HEK293 (cell line): ENCODE data around the gene MGA.
A peak's percentile ranks its signal among the peaks of the same experiment; 100 is the strongest.

Experiments used
- CTCF ChIA-PET: fragments of 350-600 bp; formaldehyde crosslinking; extraction: SDS; loops from one replicate; lab custom pipeline; 2021; ENCODE audit warnings: antibody characterized with exemption; lab: Yijun Ruan, JAX
- POLR2A ChIA-PET: fragments of 300-600 bp; formaldehyde crosslinking; extraction: SDS; loops from one replicate; lab custom pipeline; 2020; ENCODE audit warnings: antibody characterized with exemption, inconsistent platforms; lab: Yijun Ruan, JAX
- H3K27ac ChIP-seq: fragments of 200-500 bp; sonication (Bioruptor generic); 2 replicates; pipeline ENCODE4 v1.5.1; 2014; ENCODE audit warnings: low read depth, low read length, control low read depth, inconsistent platforms; ENCODE audit errors: extremely low read depth
- H3K36me3 ChIP-seq, 2 experiments: fragments of 200-500 bp in 1 of 2; sonication (Bioruptor generic) in 1 of 2; 1 replicate in 1 of 2; 2 replicates in 1 of 2; pipeline ENCODE4 v1.5.1; 2014 to 2017; ENCODE audit warnings: inconsistent platforms in 2 of 2, low read length in 2 of 2; ENCODE audit not compliant: control insufficient read depth in 2 of 2, insufficient read depth in 1 of 2
- H3K4me1 ChIP-seq: fragments of 200-500 bp; sonication (Bioruptor generic); 2 replicates; pipeline ENCODE4 v1.5.1; 2014; ENCODE audit warnings: mild to moderate bottlenecking, low read length, inconsistent platforms; ENCODE audit not compliant: control insufficient read depth, insufficient read depth
- H3K4me3 ChIP-seq: 2 replicates; pipeline ENCODE4 v1.5.1; 2011; ENCODE audit warnings: low read depth, mild to moderate bottlenecking, control low read depth, low read length, moderate library complexity
- H3K9me3 ChIP-seq: fragments of 200-500 bp; sonication (Bioruptor generic); 2 replicates; pipeline ENCODE4 v1.5.1; 2014; ENCODE audit warnings: low read depth, low read length, inconsistent platforms; ENCODE audit not compliant: control insufficient read depth, insufficient read depth
- EGR2 ChIP-seq: fragments of 450-650 bp; formaldehyde crosslinking; IDR thresholded peaks from 2 replicates; pipeline ENCODE4 v1.5.1; 2016; ENCODE audit warnings: low read depth, missing biosample characterization, missing genetic modification characterization
- IKZF3 ChIP-seq: fragments of 450-650 bp; IDR thresholded peaks from 2 replicates; pipeline ENCODE4 v1.5.0; 2018; ENCODE audit warnings: missing biosample characterization, mild to moderate bottlenecking, missing genetic modification characterization, moderate library complexity
- INSM2 ChIP-seq: fragments of 450-650 bp; formaldehyde crosslinking; IDR thresholded peaks from 2 replicates; pipeline ENCODE4 v1.5.1; 2016; ENCODE audit warnings: missing biosample characterization, missing genetic modification characterization
- KLF10 ChIP-seq: fragments of 450-650 bp; IDR thresholded peaks from 2 replicates; pipeline ENCODE4 v1.5.1; 2018; ENCODE audit warnings: missing biosample characterization, mild to moderate bottlenecking, missing genetic modification characterization
- KLF17 ChIP-seq: fragments of 450-650 bp; formaldehyde crosslinking; IDR thresholded peaks from 2 replicates; pipeline ENCODE4 v1.5.1; 2016; ENCODE audit warnings: missing biosample characterization, missing genetic modification characterization
- MYNN ChIP-seq: fragments of 450-650 bp; formaldehyde crosslinking; IDR thresholded peaks from 2 replicates; pipeline ENCODE4 v1.5.1; 2016; ENCODE audit warnings: missing biosample characterization, missing genetic modification characterization, borderline replicate concordance
- OSR2 ChIP-seq: fragments of 450-650 bp; formaldehyde crosslinking; IDR thresholded peaks from 2 replicates; pipeline ENCODE4 v1.5.1; 2016; ENCODE audit warnings: missing biosample characterization, missing genetic modification characterization
- PRDM1 ChIP-seq: fragments of 450-650 bp; formaldehyde crosslinking; IDR thresholded peaks from 2 replicates; pipeline ENCODE4; 2016; ENCODE audit warnings: missing biosample characterization, missing genetic modification characterization
- RBAK ChIP-seq: fragments of 450-650 bp; formaldehyde crosslinking; IDR thresholded peaks from 2 replicates; pipeline ENCODE4 v1.5.1; 2016; ENCODE audit warnings: missing biosample characterization, missing genetic modification characterization
- YY2 ChIP-seq: fragments of 450-650 bp; formaldehyde crosslinking; IDR thresholded peaks from 2 replicates; pipeline ENCODE4 v1.5.1; 2016; ENCODE audit warnings: missing biosample characterization, missing genetic modification characterization
- ZNF16 ChIP-seq: fragments of 450-650 bp; formaldehyde crosslinking; IDR thresholded peaks from 2 replicates; pipeline ENCODE4 v1.5.1; 2016; ENCODE audit warnings: low read depth, missing biosample characterization, missing genetic modification characterization
- ZNF174 ChIP-seq: fragments of 450-650 bp; formaldehyde crosslinking; IDR thresholded peaks from 2 replicates; pipeline ENCODE4 v1.5.0; 2017; ENCODE audit warnings: missing biosample characterization, mild to moderate bottlenecking, missing genetic modification characterization
- ZNF184 ChIP-seq: fragments of 450-650 bp; IDR thresholded peaks from 2 replicates; pipeline ENCODE4 v1.5.1; 2018; ENCODE audit warnings: missing biosample characterization, mild to moderate bottlenecking, missing genetic modification characterization
- ZNF221 ChIP-seq: fragments of 450-650 bp; formaldehyde crosslinking; IDR thresholded peaks from 2 replicates; pipeline ENCODE4 v1.5.1; 2017; ENCODE audit warnings: missing biosample characterization, missing genetic modification characterization, borderline replicate concordance
- ZNF223 ChIP-seq: fragments of 450-650 bp; formaldehyde crosslinking; IDR thresholded peaks from 2 replicates; pipeline ENCODE4 v1.5.1; 2016; ENCODE audit warnings: missing biosample characterization, missing genetic modification characterization
- ZNF23 ChIP-seq: fragments of 450-650 bp; formaldehyde crosslinking; IDR thresholded peaks from 2 replicates; pipeline ENCODE4 v1.5.1; 2016; ENCODE audit warnings: missing biosample characterization, missing genetic modification characterization, borderline replicate concordance
- ZNF423 ChIP-seq: fragments of 450-650 bp; formaldehyde crosslinking; IDR thresholded peaks from 2 replicates; pipeline ENCODE4 v1.5.1; 2016; ENCODE audit warnings: missing biosample characterization, missing genetic modification characterization
- ZNF473 ChIP-seq: fragments of 450-650 bp; formaldehyde crosslinking; IDR thresholded peaks from 2 replicates; pipeline ENCODE4 v1.5.1; 2017; ENCODE audit warnings: missing biosample characterization, missing genetic modification characterization
- ZNF544 ChIP-seq: fragments of 450-650 bp; formaldehyde crosslinking; IDR thresholded peaks from 2 replicates; pipeline ENCODE4 v1.5.0; 2017; ENCODE audit warnings: missing biosample characterization, missing genetic modification characterization
- ZNF555 ChIP-seq: fragments of 450-650 bp; formaldehyde crosslinking; conservative IDR thresholded peaks from 2 replicates; pipeline ENCODE4 v1.5.1; 2017; ENCODE audit warnings: missing biosample characterization, mild to moderate bottlenecking, missing genetic modification characterization, inconsistent platforms
- ZNF610 ChIP-seq: fragments of 450-650 bp; formaldehyde crosslinking; IDR thresholded peaks from 2 replicates; pipeline ENCODE4 v1.5.1; 2016; ENCODE audit warnings: missing biosample characterization, missing genetic modification characterization, borderline replicate concordance
- ZNF660 ChIP-seq: fragments of 450-650 bp; IDR thresholded peaks from 2 replicates; pipeline ENCODE4 v1.5.1; 2018; ENCODE audit warnings: missing biosample characterization, mild to moderate bottlenecking, missing genetic modification characterization
- ZNF670 ChIP-seq: fragments of 450-650 bp; formaldehyde crosslinking; IDR thresholded peaks from 2 replicates; pipeline ENCODE4 v1.5.1; 2016; ENCODE audit warnings: missing biosample characterization, missing genetic modification characterization, low read depth
- ZNF768 ChIP-seq: fragments of 450-650 bp; formaldehyde crosslinking; IDR thresholded peaks from 2 replicates; pipeline ENCODE4 v1.5.1; 2018; ENCODE audit warnings: missing biosample characterization, mild to moderate bottlenecking, missing genetic modification characterization
- ZNF776 ChIP-seq: fragments of 450-650 bp; formaldehyde crosslinking; IDR thresholded peaks from 2 replicates; pipeline ENCODE4 v1.5.0; 2017; ENCODE audit warnings: missing biosample characterization, missing genetic modification characterization, borderline replicate concordance
- ZNF791 ChIP-seq: fragments of 450-650 bp; formaldehyde crosslinking; IDR thresholded peaks from 2 replicates; pipeline ENCODE4 v1.5.1; 2016; ENCODE audit warnings: missing biosample characterization, missing genetic modification characterization
- ZNF792 ChIP-seq: fragments of 450-650 bp; formaldehyde crosslinking; IDR thresholded peaks from 2 replicates; pipeline ENCODE4 v1.5.1; 2016; ENCODE audit warnings: missing biosample characterization, missing genetic modification characterization
- ZSCAN23 ChIP-seq: fragments of 450-650 bp; formaldehyde crosslinking; IDR thresholded peaks from 2 replicates; pipeline ENCODE4 v1.5.1; 2016; ENCODE audit warnings: missing biosample characterization, missing genetic modification characterization
- TF ChIP-seq, protein P1 (sequence below): fragments of 450-650 bp; formaldehyde crosslinking; IDR thresholded peaks from 2 replicates; pipeline ENCODE4 v1.5.1; 2016; ENCODE audit warnings: missing biosample characterization, missing genetic modification characterization
- TF ChIP-seq, protein P2 (sequence below): fragments of 450-650 bp; formaldehyde crosslinking; IDR thresholded peaks from 2 replicates; pipeline ENCODE4 v1.5.1; 2016; ENCODE audit warnings: missing biosample characterization, missing genetic modification characterization

The MGA gene

GRCh38 chr15:41621200-41622193 lies 38.7 kb upstream of the MGA start (continued):
- TF ChIP-seq, protein P1, sequence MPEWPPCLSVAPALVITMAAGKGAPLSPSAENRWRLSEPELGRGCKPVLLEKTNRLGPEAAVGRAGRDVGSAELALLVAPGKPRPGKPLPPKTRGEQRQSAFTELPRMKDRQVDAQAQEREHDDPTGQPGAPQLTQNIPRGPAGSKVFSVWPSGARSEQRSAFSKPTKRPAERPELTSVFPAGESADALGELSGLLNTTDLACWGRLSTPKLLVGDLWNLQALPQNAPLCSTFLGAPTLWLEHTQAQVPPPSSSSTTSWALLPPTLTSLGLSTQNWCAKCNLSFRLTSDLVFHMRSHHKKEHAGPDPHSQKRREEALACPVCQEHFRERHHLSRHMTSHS (tag by site-specific recombination), result no peak
- TF ChIP-seq ZNF16 (tag by site-specific recombination), result no peak
- TF ChIP-seq ZNF792 (tag by site-specific recombination), result no peak
- no peak for TF ChIP-seq ZNF768 (tag by site-specific recombination)
- no peak for TF ChIP-seq ZNF174 (tag by site-specific recombination)
- TF ChIP-seq IKZF3 (tag by site-specific recombination), result peak; percentile 63
- no peak for TF ChIP-seq OSR2 (tag by site-specific recombination)
- peak; percentile 100 for TF ChIP-seq ZNF423 (tag by site-specific recombination)
- TF ChIP-seq ZNF610 (tag by site-specific recombination), result peak; percentile 78
- TF ChIP-seq ZNF23 (tag by site-specific recombination), result no peak
- peak; percentile 99 for TF ChIP-seq KLF10
- TF ChIP-seq EGR2 (tag by site-specific recombination), result peak; percentile 87
- TF ChIP-seq ZSCAN23 (tag by site-specific recombination), result peak; percentile 73
- TF ChIP-seq ZNF791 (tag by site-specific recombination), result no peak
- TF ChIP-seq ZNF184 (tag by site-specific recombination), result no peak

GRCh38 chr15:41622901-41623300 lies 37.3 kb upstream of the MGA start:
- H3K36me3 ChIP-seq, result no peaks in the 10 kb centered on the region
- no peak overlapping the region for H3K4me3 ChIP-seq
- H3K9me3 ChIP-seq, result no peaks in the 10 kb centered on the region
- POLR2A ChIA-PET, result no interaction called here
- H3K27ac ChIP-seq, result no peak overlapping the region
- CTCF ChIA-PET, result interaction anchor here (1.1 kb wide), 1 partner anchor 157 kb away, joined by 3 read pairs; no protein-coding TSS in a partner anchor
- no peaks in the 10 kb centered on the region for H3K4me1 ChIP-seq
- TF ChIP-seq ZNF473 (tag by site-specific recombination) (no peak), YY2 (tag by site-specific recombination) (no peak), PRDM1 (no peak), ZNF223 (no peak), ZNF555 (no peak), RBAK (no peak), ZNF221 (tag by site-specific recombination) (no peak), ZNF776 (tag by site-specific recombination) (no peak), INSM2 (no peak), ZNF670 (tag by site-specific recombination) (no peak), ZNF660 (no peak), MYNN (tag by site-specific recombination) (no peak), KLF17 (no peak), ZNF544 (tag by site-specific recombination) (no peak)
- TF ChIP-seq, protein P2, sequence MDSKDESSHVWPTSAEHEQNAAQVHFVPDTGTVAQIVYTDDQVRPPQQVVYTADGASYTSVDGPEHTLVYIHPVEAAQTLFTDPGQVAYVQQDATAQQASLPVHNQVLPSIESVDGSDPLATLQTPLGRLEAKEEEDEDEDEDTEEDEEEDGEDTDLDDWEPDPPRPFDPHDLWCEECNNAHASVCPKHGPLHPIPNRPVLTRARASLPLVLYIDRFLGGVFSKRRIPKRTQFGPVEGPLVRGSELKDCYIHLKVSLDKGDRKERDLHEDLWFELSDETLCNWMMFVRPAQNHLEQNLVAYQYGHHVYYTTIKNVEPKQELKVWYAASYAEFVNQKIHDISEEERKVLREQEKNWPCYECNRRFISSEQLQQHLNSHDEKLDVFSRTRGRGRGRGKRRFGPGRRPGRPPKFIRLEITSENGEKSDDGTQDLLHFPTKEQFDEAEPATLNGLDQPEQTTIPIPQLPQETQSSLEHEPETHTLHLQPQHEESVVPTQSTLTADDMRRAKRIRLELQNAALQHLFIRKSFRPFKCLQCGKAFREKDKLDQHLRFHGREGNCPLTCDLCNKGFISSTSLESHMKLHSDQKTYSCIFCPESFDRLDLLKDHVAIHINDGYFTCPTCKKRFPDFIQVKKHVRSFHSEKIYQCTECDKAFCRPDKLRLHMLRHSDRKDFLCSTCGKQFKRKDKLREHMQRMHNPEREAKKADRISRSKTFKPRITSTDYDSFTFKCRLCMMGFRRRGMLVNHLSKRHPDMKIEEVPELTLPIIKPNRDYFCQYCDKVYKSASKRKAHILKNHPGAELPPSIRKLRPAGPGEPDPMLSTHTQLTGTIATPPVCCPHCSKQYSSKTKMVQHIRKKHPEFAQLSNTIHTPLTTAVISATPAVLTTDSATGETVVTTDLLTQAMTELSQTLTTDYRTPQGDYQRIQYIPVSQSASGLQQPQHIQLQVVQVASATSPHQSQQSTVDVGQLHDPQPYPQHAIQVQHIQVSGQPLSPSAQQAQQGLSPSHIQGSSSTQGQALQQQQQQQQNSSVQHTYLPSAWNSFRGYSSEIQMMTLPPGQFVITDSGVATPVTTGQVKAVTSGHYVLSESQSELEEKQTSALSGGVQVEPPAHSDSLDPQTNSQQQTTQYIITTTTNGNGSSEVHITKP (tag by site-specific recombination), result no peak
